ENCODE measurements around the gene SLC1A4. TPM values are rescaled to one million over a fixed set of nuclear protein-coding genes. Genes with fewer than 3 reads are reported as not detected.

The SLC1A4 gene
- total and polyA plus RNA-seq, 12 donors: 13.0 to 196 (median 60.0) TPM

DNA sequence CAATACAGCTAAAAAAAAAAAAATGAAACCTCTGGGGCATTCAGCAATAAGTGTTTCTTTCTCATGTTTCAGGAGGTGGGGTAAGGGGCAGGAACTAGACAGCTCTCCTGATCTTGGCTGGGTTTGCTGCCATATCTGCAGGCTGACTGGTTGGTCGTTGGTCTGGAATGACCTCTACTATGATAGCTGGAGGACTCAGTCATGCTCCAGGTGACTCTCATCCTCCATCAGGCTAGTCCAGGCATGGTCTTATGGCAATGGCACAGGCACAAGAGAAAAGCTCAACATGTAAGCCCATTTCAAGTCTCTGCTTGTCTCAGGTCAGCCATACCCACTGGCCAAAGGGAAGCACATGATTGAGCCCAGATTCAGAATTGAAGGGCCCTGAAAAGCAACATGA is 9.5 kb upstream of the SLC1A4 start:
- no peaks in the 10 kb centered on the region for H3K9me3 ChIP-seq (replicated peaks in 1 of 3)
- H3K36me3 ChIP-seq (replicated peaks in 1 of 2): no peaks in the 10 kb centered on the region
- no peak overlapping the region for H3K27ac ChIP-seq
- intact Hi-C loops (cut with DNase I): no loop called here
- 43 to 68% (median 62%) methylated on average over 1 of the region's 1 CpG for WGBS, 4 donors
- peaks cover 8 to 26% of the 10 kb centered on the region in 2 donors for H3K4me1 ChIP-seq (replicated peaks in 1 of 2)
- TF ChIP-seq POLR2A (IDR thresholded peaks at IDR 0.05): no peak
- TF ChIP-seq, protein P1, sequence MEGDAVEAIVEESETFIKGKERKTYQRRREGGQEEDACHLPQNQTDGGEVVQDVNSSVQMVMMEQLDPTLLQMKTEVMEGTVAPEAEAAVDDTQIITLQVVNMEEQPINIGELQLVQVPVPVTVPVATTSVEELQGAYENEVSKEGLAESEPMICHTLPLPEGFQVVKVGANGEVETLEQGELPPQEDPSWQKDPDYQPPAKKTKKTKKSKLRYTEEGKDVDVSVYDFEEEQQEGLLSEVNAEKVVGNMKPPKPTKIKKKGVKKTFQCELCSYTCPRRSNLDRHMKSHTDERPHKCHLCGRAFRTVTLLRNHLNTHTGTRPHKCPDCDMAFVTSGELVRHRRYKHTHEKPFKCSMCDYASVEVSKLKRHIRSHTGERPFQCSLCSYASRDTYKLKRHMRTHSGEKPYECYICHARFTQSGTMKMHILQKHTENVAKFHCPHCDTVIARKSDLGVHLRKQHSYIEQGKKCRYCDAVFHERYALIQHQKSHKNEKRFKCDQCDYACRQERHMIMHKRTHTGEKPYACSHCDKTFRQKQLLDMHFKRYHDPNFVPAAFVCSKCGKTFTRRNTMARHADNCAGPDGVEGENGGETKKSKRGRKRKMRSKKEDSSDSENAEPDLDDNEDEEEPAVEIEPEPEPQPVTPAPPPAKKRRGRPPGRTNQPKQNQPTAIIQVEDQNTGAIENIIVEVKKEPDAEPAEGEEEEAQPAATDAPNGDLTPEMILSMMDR (IDR thresholded peaks at IDR 0.05): no peak
- H3K4me3 ChIP-seq: no peak overlapping the region
- no peaks in the 10 kb centered on the region for H3K27me3 ChIP-seq
- DNase-seq: no peak

DNA sequence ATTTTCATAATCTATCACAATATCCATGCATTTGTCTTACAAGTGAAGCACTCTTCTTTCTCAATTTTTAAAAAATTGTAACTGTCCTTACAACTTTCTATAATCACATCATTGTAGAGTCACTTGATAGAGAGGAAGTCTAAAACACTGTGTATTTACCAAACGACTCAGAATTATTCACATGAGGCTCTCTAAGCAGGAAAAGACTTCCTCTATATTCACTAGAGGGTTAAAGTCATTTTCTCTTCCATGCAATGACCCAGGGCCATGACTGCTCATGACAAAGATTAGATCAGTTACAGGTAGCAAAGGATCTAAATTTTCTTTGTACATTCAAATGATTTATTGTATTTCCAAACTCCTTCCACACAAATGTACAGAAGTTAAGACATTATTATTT is 9.0 kb upstream of the SLC1A4 start:
- 58 to 77% (median 63%) methylated on average over 1 of the region's 1 CpG for WGBS, 4 donors
- no peak overlapping the region for H3K4me3 ChIP-seq
- H3K27ac ChIP-seq: no peak overlapping the region
- peaks cover 6 to 22% of the 10 kb centered on the region in 2 donors for H3K4me1 ChIP-seq (replicated peaks in 1 of 2)
- H3K27me3 ChIP-seq: no peaks in the 10 kb centered on the region
- no peaks in the 10 kb centered on the region for H3K36me3 ChIP-seq (replicated peaks in 1 of 2)
- TF ChIP-seq, protein P1 (IDR thresholded peaks at IDR 0.05): no peak
- no peak for TF ChIP-seq POLR2A (IDR thresholded peaks at IDR 0.05)
- no peaks in the 10 kb centered on the region for H3K9me3 ChIP-seq (replicated peaks in 1 of 3)
- intact Hi-C loops (cut with DNase I): no loop called here
- DNase-seq: no peak

DNA sequence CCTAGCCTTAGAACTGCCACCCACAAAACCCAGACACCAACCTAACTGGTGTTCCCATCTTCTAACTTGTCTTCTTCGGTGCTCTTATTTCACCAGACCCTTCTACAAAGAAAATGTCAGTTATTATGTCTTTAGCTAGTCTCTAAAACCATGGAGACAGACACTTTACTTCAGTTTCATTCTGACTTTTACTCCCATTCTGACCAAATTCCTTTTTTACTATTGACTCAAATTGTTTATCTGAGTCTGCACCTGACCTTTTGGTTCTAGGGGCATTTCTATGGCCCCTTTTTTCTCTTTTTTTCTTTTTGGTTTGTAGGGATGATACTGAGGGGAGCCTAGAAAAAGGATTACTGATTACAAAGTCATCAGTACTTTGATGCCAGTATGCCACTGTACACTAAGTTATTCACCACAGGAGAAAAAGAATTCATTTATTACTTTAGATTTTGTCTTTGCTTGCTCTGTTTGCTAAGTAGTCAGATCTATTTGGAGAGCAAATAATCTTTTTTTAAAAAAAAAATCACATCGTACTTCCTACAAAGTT is 6.8 kb upstream of the SLC1A4 start:
- Histone ChIP-seq H3K4me1 (replicated peaks in 1 of 2) (peaks cover 6 to 16% of the 10 kb centered on the region in 2 donors), H3K36me3 (replicated peaks in 1 of 2) (no peaks in the 10 kb centered on the region), H3K27ac (no peak overlapping the region), H3K27me3 (no peaks in the 10 kb centered on the region), H3K9me3 (replicated peaks in 1 of 3) (no peaks in the 10 kb centered on the region), H3K4me3 (no peak overlapping the region)
- intact Hi-C loops (cut with DNase I): no loop called here
- DNase-seq: no peak
- WGBS, 4 donors: 72 to 74% (median 73%) methylated on average over 2 of the region's 2 CpGs
- TF ChIP-seq, protein P1 (IDR thresholded peaks at IDR 0.05): no peak
- TF ChIP-seq POLR2A (IDR thresholded peaks at IDR 0.05): no peak

DNA sequence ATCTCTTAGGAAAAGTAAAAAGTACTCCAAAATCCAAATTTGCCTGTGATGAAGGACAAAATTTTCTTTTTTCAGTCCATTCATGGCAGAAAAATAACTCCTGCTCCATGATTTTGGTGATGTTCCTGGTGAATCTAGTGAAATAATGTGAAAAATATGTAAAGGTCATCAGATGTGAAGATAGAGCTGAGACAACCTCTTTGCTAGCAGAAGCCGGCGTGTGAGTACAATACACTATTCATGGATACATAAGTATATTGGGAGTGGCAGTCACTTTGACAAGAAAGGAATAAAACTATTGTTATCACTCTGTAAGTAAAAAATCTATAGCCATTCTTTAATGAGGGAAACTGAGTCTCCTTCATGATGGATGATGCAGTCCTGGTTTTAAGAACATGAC is 6.3 kb upstream of the SLC1A4 start:
- H3K4me1 ChIP-seq (replicated peaks in 1 of 2): peaks cover 6 to 16% of the 10 kb centered on the region in 2 donors
- H3K9me3 ChIP-seq (replicated peaks in 1 of 3): no peaks in the 10 kb centered on the region
- TF ChIP-seq, protein P1 (IDR thresholded peaks at IDR 0.05): no peak
- TF ChIP-seq POLR2A (IDR thresholded peaks at IDR 0.05): no peak
- H3K27me3 ChIP-seq: no peaks in the 10 kb centered on the region
- WGBS, 4 donors: 43 to 66% (median 57%) methylated on average over 2 of the region's 2 CpGs
- intact Hi-C loops (cut with DNase I): no loop called here
- no peak overlapping the region for H3K4me3 ChIP-seq
- no peak for DNase-seq
- no peaks in the 10 kb centered on the region for H3K36me3 ChIP-seq (replicated peaks in 1 of 2)
- no peak overlapping the region for H3K27ac ChIP-seq

Measured in adrenal gland (tissue), 12 donors.